Measurements from ENCODE around the gene LTBR.
A peak's percentile ranks its signal among the peaks of the same experiment; 100 is the strongest.

Gene LTBR

GRCh38 chr12:6428326-6428725 is 44.4 kb downstream of the LTBR start:
- DNase-seq, result no peak

DNA sequence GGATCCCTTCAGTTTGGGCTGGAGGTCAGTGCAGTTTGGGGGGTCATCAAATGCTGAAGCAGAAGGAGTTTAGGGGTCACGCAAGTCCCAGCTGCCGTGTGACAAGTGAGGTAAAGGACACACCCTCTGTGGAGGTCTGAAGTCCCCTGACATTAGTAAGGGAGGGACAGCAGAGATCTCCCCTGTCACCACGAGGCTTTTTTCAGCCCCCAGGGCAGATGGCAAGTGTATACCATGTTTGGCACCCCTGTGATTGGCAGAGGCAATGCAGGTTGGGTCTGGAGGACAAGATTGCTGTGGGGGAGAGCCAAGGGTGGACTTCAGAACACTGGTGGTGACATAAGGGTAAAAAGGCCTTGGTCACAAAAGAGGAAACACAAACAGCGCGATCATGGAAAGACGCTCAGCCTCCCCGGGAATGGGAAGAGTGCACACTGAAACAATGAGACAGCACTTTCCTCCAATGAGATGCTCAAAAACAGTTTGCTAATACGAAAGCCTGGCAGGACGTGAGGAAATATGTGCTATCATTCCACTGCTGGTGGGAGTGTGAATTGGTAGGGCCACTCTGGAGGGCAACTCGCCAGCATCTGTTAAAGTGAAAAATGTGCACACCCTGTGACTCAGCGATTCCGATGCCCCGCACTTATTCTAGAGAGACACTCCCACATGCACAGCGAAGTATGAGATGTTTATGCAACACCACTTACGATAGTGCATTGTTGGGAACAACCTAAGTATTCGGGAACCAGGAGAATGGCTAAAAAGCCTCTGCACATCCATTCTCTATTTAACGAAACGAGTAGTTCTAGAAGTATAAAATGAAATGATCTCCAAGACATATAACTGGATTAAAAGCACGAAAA is 46.4 kb downstream of the LTBR start:
- DNase-seq, result peak; percentile 77

DNA sequence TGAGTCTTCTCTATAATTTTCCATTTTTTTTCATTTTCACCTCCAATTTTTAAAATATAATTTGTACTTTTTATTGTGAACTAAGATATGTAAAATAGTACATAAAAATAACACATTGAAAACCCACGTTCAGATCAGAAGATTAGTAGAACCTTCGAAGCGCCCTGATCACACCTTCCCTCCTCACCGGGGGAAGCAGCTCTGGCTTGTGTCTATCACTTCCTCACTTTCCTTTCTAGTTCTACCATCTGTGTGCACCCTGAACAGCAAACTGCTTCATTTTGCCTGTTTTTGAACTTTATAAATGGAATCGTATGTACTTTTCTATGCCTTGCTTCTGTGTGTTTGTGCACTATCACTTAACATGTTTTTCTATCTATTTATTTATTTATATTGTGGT is 49.0 kb downstream of the LTBR start:
- DNase-seq, result no peak

GRCh38 chr12:6434205-6435140 is 50.5 kb downstream of the LTBR start:
- DNase-seq, result peak; percentile 63

DNA sequence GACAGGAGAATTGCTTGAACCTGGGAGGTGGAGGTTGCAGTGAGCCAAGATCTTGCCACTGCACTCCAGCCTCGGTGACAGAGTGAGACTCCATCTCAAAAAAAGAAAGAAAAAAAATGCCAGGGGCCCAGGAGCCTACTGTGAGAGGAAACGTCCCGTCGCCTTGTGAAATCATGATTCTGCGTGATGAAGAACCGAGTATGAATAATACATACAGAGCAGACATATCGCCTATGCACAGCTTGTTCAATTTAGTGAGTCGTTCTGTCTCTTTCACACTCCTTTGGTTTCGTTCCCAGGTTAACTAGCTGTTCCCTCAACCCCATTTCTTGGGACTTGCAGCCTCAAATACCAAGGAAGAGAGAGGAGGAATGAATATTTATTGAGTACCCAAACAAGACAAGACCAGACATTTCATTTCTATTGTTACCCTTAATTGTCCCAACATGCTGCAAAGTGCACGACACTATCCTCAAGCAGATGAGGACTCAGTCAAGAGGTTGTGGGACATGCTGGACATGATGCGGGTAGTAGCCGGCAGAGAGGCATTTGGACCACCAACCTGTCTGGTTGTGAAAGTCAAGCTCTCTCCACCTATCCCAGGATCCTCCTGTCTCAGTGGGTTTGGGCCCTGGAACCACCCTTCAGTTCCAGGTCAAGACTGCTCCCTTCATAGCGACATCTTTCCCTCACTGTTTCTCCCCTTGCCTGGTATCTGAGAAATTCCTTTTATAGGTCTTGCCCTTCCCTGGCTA is 52.2 kb downstream of the LTBR start:
- DNase-seq, result no peak

DNA sequence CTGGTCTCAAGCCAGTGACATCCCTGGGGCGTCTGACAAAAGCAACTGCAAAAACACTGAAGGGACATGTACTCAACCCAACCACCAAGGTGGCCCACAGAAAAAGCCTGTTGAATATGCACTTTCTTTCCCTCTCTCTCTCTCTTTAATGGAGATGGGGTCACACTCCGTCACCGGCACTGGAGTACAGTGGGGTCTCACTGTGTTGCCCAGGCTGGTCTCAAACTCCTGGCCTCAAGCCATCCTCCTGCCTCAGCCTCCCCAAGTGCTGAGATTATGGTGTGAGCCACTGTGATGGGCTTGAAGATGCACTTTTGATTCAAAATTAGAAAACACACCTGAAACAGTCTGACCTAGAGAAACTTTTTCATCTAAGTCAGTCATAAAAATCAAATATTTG is 53.6 kb downstream of the LTBR start:
- DNase-seq, result no peak

DNA sequence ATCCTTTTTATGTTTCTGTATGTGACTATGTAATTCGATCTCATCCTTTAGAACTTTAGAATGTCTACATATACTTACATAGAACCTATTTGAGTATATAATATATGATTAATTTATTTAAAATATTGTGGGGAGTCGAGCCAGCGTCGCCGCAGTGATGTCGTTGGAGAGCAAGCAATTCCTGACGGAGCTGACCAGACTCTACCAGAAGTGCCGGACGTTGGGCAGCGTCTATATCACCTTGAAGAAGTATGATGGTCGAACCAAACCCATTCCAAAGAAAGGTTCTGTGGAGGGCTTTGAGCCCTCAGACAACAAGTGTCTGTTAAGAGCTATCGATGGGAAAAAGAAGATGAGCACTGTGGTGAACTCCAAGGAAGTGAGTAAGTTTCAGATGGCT is 54.4 kb downstream of the LTBR start:
- DNase-seq, result no peak

DNA sequence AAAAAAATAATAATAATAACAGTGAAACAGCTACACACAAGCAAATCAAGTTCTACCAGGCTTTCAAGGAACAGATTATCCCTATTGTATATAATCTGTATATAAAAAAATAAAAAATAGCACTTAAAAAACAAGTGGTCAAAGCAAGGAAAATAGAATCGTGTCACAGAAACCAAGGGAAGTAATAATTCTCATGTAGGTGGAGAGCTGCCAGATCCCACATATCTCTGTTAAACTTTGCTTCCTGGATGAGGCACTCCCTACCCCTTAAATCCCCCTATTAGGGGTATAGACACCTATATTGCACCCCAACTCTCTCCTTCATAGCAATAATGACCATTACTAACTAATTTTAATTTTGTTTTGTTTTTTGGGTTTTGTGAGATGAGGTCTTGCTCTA is 56.4 kb downstream of the LTBR start:
- DNase-seq, result no peak

Data from activated CD4-positive, alpha-beta T cell treated with anti-CD3 and anti-CD28 coated beads for 48 hours (primary cell).